ENCODE data around the gene SLC10A2. TPM values are rescaled to one million over a fixed set of nuclear protein-coding genes. Genes with fewer than 3 reads are reported as not detected.

The SLC10A2 gene
- total RNA-seq, 1 donor from 2014 or later = not detected

Other genes starting within 250 kb of the SLC10A2 start
- gene ERCC5, start 220.4 kb downstream of the SLC10A2 start, total RNA-seq = 23.9 TPM

All from left lobe of liver (tissue), 1 donor.